Suprapubic skin (tissue), 4 donors: ENCODE results near the gene EPHA5. TPM values are rescaled to one million over a fixed set of nuclear protein-coding genes. Genes with fewer than 3 reads are reported as not detected.

Experiments used
- DNase-seq, 2 donors: peaks; one replicate each; pipeline ENCODE4 v3.0.0-alpha.2; 2019; ENCODE audit warnings: low spot score in 2 of 2
- H3K27ac ChIP-seq: fragments of 200-600 bp; sonication (generic); one replicate; pipeline ENCODE4 v1.5.1; 2019
- H3K27me3 ChIP-seq: fragments of 200-600 bp; sonication (generic); one replicate; pipeline ENCODE4 v1.5.1; 2019
- H3K36me3 ChIP-seq: fragments of 200-600 bp; sonication (generic); one replicate; pipeline ENCODE4 v1.5.1; 2019
- H3K4me1 ChIP-seq: fragments of 200-600 bp; sonication (generic); one replicate; pipeline ENCODE4 v1.5.1; 2019
- H3K4me3 ChIP-seq: fragments of 200-600 bp; sonication (generic); one replicate; pipeline ENCODE4 v1.5.1; 2019; ENCODE audit warnings: mild to moderate bottlenecking
- H3K9me3 ChIP-seq: fragments of 200-600 bp; sonication (generic); one replicate; pipeline ENCODE4 v1.5.1; 2019
- EP300 ChIP-seq: sonication (generic); formaldehyde crosslinking; IDR thresholded peaks from one replicate; pipeline ENCODE4 v1.6.1; 2017; ENCODE audit warnings: antibody characterized with exemption
- POLR2A ChIP-seq, 2 donors: fragments of 450-650 bp; IDR thresholded peaks; one replicate each; pipeline ENCODE4 v1.6.1; 2017; ENCODE audit warnings: antibody characterized with exemption in 2 of 2, mild to moderate bottlenecking in 2 of 2, moderate library complexity in 2 of 2
- POLR2AphosphoS5 ChIP-seq, 3 donors: sonication (generic); formaldehyde crosslinking; IDR thresholded peaks; one replicate each; pipeline ENCODE4 v1.6.1; 2017; ENCODE audit warnings: antibody characterized with exemption in 3 of 3
- WGBS: methylation state at CpG from one replicate; pipeline ENCODE4 v1.1.5; 2018; 5-methylcytosine and 5-hydroxymethylcytosine counted together
- total RNA-seq, 4 donors: library from RNA; depleted of rRNA; stranded (reverse); fragments of >200 nt; gene quantifications; one replicate each; pipeline ENCODE4 v1.1.0, GENCODE V29; 2016
- TF ChIP-seq, protein P1 (sequence below), 2 donors: fragments of 200-600 bp in 1 of 2; fragments of 450-650 bp in 1 of 2; sonication (generic) in 1 of 2; IDR thresholded peaks; one replicate each; pipeline ENCODE4 v1.5.1; 2016 to 2019; ENCODE audit warnings: antibody characterized with exemption in 2 of 2, mild to moderate bottlenecking in 1 of 2, moderate library complexity in 1 of 2

EPHA5 gene
- total RNA-seq, 4 donors from 2014 or later: 0.15 to 0.55 (median 0.37) TPM

DNA sequence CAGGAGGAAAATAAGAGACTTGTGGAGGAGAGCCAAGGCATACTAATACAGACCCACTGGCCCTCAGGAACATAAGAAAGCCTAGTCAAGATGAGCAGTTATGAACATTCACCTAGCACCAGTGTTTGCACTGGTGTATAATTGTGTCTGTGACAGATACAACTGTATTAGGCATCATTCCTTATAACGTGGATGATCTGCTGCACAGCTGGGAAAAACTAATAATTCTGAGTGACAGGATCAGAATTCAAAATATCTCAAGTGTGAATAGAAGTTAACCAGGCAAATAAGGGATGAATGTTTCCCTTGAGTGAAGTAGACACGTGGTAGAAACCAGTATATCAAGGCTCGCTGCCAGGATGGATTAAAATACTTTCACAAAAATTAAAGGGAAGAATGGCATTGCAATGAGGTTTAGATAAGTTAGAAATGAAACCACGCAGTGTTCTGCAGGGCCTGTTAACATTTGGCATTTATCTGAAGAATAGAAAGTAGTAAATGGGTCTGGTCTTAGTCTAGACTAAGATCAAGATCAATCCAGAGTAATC, 325.9 kb downstream of the EPHA5 start:
- TF ChIP-seq, protein P1, sequence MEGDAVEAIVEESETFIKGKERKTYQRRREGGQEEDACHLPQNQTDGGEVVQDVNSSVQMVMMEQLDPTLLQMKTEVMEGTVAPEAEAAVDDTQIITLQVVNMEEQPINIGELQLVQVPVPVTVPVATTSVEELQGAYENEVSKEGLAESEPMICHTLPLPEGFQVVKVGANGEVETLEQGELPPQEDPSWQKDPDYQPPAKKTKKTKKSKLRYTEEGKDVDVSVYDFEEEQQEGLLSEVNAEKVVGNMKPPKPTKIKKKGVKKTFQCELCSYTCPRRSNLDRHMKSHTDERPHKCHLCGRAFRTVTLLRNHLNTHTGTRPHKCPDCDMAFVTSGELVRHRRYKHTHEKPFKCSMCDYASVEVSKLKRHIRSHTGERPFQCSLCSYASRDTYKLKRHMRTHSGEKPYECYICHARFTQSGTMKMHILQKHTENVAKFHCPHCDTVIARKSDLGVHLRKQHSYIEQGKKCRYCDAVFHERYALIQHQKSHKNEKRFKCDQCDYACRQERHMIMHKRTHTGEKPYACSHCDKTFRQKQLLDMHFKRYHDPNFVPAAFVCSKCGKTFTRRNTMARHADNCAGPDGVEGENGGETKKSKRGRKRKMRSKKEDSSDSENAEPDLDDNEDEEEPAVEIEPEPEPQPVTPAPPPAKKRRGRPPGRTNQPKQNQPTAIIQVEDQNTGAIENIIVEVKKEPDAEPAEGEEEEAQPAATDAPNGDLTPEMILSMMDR (IDR thresholded peaks at IDR 0.05): no peak
- no peak for TF ChIP-seq EP300
- no peak for TF ChIP-seq POLR2AphosphoS5 (IDR thresholded peaks at IDR 0.05)
- no peak for TF ChIP-seq POLR2A (IDR thresholded peaks at IDR 0.05)
- Histone ChIP-seq H3K4me1 (no peaks in the 10 kb centered on the region), H3K4me3 (no peak overlapping the region), H3K27me3 (no peaks in the 10 kb centered on the region), H3K27ac (no peak overlapping the region), H3K36me3 (no peaks in the 10 kb centered on the region), H3K9me3 (no peaks in the 10 kb centered on the region)
- DNase-seq: no peak
- 28% methylated on average over 4 of the region's 4 CpGs for WGBS

DNA sequence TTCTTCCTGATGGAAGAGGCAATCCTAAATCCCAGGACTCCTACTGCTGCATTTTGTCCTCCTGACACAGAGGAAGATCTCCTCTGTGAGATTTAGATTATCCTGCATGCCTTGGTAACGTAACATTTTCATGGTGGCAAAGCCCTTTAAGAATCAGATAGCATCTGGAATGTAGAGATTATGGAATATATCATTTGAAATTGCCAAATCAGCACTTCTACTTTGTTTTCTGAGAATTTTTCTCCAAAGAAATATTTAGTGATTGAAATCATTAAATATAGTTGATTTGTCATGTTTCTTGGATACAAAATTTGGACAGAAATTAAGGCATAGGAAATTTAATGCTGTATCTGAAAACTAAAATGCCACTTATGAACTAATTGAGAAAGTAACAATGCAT, 326.9 kb downstream of the EPHA5 start:
- H3K9me3 ChIP-seq: no peaks in the 10 kb centered on the region
- no peak overlapping the region for H3K4me3 ChIP-seq
- no peak for DNase-seq
- H3K36me3 ChIP-seq: no peaks in the 10 kb centered on the region
- no peak overlapping the region for H3K27ac ChIP-seq
- H3K27me3 ChIP-seq: no peaks in the 10 kb centered on the region
- no peaks in the 10 kb centered on the region for H3K4me1 ChIP-seq
- TF ChIP-seq POLR2AphosphoS5 (IDR thresholded peaks at IDR 0.05) (no peak), POLR2A (IDR thresholded peaks at IDR 0.05) (no peak), EP300 (no peak)
- TF ChIP-seq, protein P1 (IDR thresholded peaks at IDR 0.05): no peak
- 71% methylated on average over 1 of the region's 1 CpG for WGBS

DNA sequence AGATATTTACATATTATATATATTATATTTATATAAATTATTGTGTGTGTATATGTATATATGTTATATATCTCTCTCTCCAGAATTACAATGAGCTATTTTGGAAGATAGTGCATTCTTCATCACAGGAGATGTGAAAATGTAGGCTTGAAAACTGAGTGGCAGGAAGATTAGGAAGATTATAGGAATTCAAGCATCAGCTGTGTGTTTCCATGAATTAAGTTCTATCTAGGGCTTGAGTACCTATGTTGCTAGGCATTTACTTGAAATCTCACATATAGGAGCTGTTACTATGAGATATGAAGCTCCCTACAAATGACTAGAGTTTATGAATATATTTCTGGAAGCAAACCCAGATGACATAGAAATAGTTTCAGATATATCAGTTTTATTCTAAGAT, 328.7 kb downstream of the EPHA5 start:
- TF ChIP-seq EP300 (no peak), POLR2AphosphoS5 (IDR thresholded peaks at IDR 0.05) (no peak), POLR2A (IDR thresholded peaks at IDR 0.05) (no peak)
- TF ChIP-seq, protein P1 (IDR thresholded peaks at IDR 0.05): no peak
- DNase-seq: no peak

DNA sequence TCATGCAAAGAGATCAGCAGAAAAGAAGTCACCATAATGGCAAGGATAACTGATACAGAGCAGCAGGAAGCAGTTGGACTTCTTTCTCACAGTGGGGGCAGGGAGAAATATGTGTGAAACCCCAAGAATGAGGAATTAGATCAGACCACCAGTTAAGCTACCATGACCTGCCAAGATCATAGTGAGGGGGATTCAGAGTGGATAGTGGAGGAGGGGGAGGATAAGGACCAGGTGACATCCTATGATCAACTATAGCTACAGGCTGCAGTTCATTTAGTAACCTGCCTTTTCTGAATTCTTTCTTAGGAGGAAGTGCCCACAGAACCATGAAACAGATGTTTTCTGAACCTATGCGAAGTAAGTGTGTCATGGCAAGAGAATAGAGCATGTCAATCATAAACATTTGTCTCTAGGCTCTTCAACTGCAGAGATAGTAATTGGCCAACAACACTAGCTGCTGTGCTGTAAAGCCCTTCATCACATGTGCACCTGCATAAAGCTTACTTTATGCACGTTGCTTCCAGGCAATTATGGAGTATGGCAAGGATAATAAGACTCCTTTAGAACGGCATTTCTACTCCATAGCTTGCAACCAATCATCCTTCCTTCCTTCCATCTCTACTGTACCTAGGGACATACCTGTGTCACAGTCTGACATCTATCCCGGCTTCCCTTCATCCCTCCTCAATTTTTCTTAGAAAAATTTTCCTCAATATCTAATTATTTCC, 329.7 kb downstream of the EPHA5 start:
- Histone ChIP-seq H3K36me3 (no peaks in the 10 kb centered on the region), H3K27me3 (no peaks in the 10 kb centered on the region), H3K27ac (no peak overlapping the region), H3K9me3 (no peaks in the 10 kb centered on the region), H3K4me3 (no peak overlapping the region), H3K4me1 (no peaks in the 10 kb centered on the region)
- DNase-seq: no peak
- WGBS: 70% methylated on average over 4 of the region's 4 CpGs
- no peak for TF ChIP-seq EP300
- TF ChIP-seq, protein P1 (IDR thresholded peaks at IDR 0.05): no peak

More for the DNA sequence above, 328.7 kb downstream of the EPHA5 start:
- no peak overlapping the region for H3K4me3 ChIP-seq
- H3K27ac ChIP-seq: no peak overlapping the region
- no peaks in the 10 kb centered on the region for H3K36me3 ChIP-seq
- H3K9me3 ChIP-seq: no peaks in the 10 kb centered on the region
- no peaks in the 10 kb centered on the region for H3K4me1 ChIP-seq
- H3K27me3 ChIP-seq: no peaks in the 10 kb centered on the region

DNA sequence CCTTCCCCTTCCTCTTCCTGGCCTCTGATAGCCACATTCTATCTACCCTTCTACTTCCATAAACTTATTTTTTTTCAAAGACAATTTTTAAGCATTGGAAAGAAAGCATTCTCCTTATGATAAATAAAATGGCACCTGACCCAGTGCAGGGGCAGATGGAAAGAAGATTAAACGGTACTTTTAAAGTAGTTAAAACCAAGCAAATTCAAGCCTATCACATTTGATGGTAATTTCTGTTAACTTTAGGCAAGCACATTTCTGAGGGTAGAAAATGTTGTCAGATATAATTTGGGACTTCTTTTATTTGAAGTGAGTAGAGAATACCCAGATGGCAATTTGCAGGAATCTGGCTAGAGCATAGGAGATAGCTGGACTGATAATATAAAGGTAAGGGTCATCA, 332.9 kb downstream of the EPHA5 start:
- no peak overlapping the region for H3K27ac ChIP-seq
- no peak overlapping the region for H3K4me3 ChIP-seq
- no peaks in the 10 kb centered on the region for H3K36me3 ChIP-seq
- H3K9me3 ChIP-seq: no peaks in the 10 kb centered on the region
- no peak for DNase-seq
- 83% methylated on average over 1 of the region's 1 CpG for WGBS
- H3K4me1 ChIP-seq: no peaks in the 10 kb centered on the region
- no peaks in the 10 kb centered on the region for H3K27me3 ChIP-seq
- TF ChIP-seq EP300: no peak
- no peak for TF ChIP-seq POLR2A (IDR thresholded peaks at IDR 0.05)
- TF ChIP-seq POLR2AphosphoS5 (IDR thresholded peaks at IDR 0.05): no peak
- TF ChIP-seq, protein P1 (IDR thresholded peaks at IDR 0.05): no peak
